ENCODE results near the gene ALG1L2.
"Not testable (repeated sequence)": the region's sequence is repeated elsewhere in the genome, so short reads cannot be mapped to it uniquely, and the experiment has no call there.

GRCh38 chr3:130058267-130058657 lies 23.4 kb upstream of the ALG1L2 start:
- TF ChIP-seq MAX (IDR thresholded peaks at IDR 0.05; ENCODE audit: low read depth); USF2 (IDR thresholded peaks at IDR 0.05; ENCODE audit: borderline replicate concordance, low read depth, low read length); SIN3A (IDR thresholded peaks at IDR 0.05; ENCODE audit: borderline replicate concordance, low read depth, low read length); TCF12 (IDR thresholded peaks at IDR 0.05); ELF1 (IDR thresholded peaks at IDR 0.05); CTCF (IDR thresholded peaks at IDR 0.05); MXI1 (IDR thresholded peaks at IDR 0.05; ENCODE audit: low read depth, low read length); FOXM1 (IDR thresholded peaks at IDR 0.05; ENCODE audit: low read depth); REST (IDR thresholded peaks at IDR 0.05; ENCODE audit: low read depth, low read length); CHD2 (IDR thresholded peaks at IDR 0.05; ENCODE audit: low read length, partially characterized antibody); POLR2AphosphoS5 (IDR thresholded peaks at IDR 0.05; ENCODE audit: low read depth, low read length); YY1 (IDR thresholded peaks at IDR 0.05; ENCODE audit: low read depth): not testable (repeated sequence)

Measured in SK-N-SH (cell line).